ENCODE measurements around the gene GM2A.
"Not testable (repeated sequence)": the region's sequence is repeated elsewhere in the genome, so short reads cannot be mapped to it uniquely, and the experiment has no call there.

GM2A gene

DNA sequence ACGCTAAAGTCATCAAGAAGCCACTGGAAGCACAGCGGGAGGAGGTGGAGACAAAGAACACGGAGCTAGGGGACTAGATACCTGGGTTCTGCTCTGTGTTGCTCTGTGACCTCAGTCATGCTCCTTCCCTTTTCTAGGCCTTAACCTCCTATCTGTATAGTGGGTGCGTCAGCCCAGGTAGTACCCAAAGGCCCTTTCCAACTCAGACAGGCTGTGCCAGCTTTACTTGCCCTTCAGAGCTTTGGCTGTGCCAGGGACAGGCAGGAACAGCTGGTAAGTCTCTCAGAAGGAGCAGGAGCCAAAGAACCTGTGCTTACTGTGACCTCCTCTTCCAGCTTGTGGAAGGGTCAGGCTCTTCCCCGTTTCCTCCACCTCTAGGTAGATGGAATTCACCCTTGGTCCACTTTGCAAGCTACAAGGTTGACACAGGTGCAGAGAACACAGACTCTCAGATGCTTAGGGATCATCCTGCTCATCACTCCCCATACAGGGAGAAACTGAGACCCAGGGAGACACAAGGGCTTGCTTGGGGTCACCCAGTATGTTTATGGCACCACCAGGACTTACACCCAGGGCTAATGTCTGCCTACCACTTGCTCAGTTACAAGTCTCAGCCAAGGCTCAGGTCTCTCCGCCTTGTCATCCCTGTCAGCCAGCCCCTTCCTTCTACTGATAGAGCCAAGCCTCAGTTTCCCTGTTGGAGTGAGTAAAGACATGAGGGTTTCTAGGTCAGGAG is 30.8 kb upstream of the GM2A start:
- TF ChIP-seq POLR2A (IDR thresholded peaks at IDR 0.05; ENCODE audit: low read depth, low read length): no peak
- FAIRE-seq (no peak), DNase-seq (ENCODE audit: insufficient read length, low spot score) (no peak)

DNA sequence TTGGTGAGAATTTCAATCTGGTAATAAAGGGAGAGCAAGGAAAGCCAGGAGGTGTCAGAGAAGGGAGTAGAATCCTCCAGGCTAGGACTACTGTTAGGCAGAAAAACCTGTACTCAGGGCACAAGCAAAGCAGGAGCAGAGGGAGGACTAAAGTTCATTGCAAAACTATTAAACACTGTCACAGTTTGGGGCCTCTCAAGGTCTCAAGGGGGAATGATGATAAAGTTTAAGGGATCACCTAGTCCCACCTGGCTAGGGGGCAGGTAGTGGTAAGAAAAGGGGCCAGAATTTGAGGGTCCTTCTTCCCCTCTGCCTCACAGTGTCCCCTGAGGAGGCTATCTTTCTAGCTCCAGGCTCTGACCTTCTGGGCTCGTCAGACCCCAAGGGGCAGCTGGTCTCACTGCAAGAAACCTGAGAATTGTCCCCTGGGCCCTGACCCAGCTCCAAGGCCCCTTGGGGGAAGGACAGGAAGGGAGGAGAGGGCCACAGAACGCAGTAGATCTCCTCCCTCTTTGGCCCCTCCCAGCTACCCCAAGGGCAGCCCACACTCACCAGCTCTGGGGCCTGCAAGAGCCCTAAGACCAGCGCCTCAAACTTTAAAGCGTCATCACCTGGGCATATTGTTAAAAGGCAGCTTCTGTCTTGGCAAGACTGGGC is 30.1 kb upstream of the GM2A start:
- FAIRE-seq (no peak), DNase-seq (ENCODE audit: insufficient read length, low spot score) (no peak)
- TF ChIP-seq POLR2A (IDR thresholded peaks at IDR 0.05; ENCODE audit: low read depth, low read length): no peak

DNA sequence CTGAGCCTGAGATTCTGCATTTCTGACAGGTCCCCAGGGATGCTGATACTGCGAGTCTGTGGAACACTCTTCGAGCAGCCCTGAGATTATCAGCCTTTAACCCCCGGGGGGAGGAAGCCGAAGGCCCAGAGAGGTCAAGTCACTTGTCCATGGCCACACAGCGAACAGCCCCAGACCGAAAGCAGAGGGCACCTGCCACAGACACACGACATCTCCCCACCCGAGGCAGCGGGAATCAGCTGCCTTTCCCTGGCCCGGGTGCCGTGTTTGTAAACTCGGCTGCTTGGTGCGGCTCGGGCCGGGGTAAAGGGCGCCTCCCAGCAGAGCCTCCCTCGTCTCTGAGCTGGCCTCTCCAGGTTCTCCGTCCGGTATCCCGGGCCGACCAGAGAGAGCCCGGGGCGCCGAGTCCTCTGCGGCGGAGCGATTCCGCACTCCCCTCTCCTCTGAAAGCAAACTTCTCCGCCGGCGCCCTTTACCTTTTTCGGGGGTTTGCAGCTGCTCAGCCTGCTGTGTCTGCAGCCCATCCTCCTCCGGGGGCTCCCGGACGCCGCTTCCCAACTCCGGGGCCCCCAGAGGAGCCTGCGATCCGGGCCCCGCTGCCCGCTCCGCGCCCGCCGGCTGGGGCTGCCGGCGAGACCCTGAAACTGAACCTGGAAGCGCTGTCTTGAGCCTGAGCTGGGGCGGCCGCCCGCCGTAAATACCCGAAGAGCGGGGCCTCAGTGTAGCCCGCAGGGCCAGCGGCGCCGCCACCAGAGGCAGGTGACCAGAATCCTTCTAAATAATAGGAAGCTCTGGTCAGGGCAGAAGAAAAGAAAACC is 29.3 kb upstream of the GM2A start, which contains the start of gene CCDC69:
Gene CCDC69, minus strand, starts transcription at position 646 of the 818 bp plus-strand sequence. Its CDS starts 122 bp downstream, at position 524.
- TF ChIP-seq POLR2A (IDR thresholded peaks at IDR 0.05; ENCODE audit: low read depth, low read length): peak; percentile 45; the same call in 1 of the 2 replicates
- FAIRE-seq (no peak), DNase-seq (ENCODE audit: insufficient read length, low spot score) (peak; percentile 75)

DNA sequence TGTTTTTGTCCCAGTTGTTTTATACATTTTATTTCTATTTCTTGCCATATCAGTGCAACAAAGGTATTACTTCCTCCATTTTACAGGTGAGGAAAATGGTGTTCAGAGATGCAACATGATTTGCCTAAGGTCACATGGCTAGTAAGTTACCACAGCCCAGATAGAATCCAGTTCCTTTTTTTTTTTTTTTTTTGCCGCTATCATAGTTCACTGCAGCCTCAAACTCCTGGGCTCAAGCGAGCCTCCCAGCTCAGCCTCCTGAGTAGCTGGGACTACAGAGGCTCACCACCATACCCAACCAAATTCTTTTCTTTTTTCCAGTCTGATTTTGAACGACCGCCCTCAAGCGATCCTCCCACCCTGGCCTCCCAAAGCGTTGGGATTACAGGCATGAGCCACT is 28.6 kb upstream of the GM2A start:
- FAIRE-seq (no peak), DNase-seq (ENCODE audit: insufficient read length, low spot score) (no peak)
- no peak for TF ChIP-seq POLR2A (IDR thresholded peaks at IDR 0.05; ENCODE audit: low read depth, low read length)

DNA sequence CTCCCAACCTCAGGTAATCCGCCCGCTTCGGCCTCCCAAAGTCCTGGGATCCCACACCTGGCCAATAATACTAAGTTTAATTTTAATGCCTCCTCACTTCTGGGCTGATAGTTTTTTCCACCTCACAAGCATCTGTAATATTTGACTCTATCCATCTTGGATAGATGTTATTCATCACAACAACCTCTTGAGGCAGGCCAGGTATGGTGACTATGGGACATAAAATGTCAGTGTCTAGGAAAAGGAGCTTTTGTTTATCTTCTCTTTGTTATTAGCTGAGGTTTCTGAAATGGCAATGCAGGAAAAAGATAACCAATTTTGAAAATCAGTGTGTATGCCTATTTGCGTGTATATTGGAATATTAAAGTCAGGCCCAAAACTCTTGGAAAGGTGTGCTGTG is 27.9 kb upstream of the GM2A start:
- FAIRE-seq (no peak), DNase-seq (ENCODE audit: insufficient read length, low spot score) (no peak)
- no peak for TF ChIP-seq POLR2A (IDR thresholded peaks at IDR 0.05; ENCODE audit: low read depth, low read length)

DNA sequence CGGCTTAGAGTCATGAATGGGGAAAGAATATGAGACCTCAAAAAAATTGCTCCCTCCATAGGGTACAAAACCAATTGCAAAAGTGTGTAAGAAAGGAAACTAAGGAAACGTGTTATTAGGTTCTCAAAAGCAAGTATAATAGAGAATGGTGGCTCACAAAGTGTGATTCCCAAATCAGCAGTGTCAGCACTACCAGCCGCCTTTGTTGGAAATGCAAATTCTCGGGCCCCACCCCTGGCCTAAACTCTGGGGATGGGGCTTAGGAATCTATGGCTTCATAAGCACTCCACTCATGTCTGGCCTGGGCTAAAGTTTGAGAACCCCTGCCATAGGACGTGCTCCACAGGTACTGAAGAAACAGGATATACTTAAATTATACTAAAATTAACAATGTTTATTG is 27.5 kb upstream of the GM2A start:
- DNase-seq (ENCODE audit: insufficient read length, low spot score) (no peak), FAIRE-seq (no peak)
- TF ChIP-seq POLR2A (IDR thresholded peaks at IDR 0.05; ENCODE audit: low read depth, low read length): no peak

DNA sequence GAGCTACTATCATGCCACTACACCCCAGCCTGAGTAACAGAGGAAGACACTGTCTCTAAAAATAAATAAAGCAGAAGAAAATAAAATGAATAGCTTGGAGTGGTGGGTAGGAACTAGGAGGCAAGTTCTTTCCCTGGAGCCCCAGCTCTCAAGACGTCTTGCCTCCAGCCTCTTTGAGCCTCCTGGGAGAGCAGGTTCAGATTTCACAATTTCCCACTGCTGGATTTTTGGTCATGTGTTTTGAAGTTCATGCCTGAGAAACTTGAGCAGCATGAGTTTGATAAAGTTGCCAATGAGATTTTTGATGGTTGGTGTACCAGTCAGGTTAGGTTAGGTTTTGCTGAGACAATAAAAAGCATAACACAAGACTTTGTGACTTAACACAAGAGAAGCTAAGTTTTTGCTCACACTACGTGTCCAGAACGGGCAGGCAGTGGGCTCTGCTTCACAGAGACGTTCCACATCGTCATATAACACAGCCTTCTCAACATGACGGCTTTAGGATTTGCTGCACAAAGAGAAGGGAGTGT is 25.0 kb upstream of the GM2A start:
- no peak for TF ChIP-seq POLR2A (IDR thresholded peaks at IDR 0.05; ENCODE audit: low read depth, low read length)
- DNase-seq (ENCODE audit: insufficient read length, low spot score) (no peak), FAIRE-seq (no peak)

DNA sequence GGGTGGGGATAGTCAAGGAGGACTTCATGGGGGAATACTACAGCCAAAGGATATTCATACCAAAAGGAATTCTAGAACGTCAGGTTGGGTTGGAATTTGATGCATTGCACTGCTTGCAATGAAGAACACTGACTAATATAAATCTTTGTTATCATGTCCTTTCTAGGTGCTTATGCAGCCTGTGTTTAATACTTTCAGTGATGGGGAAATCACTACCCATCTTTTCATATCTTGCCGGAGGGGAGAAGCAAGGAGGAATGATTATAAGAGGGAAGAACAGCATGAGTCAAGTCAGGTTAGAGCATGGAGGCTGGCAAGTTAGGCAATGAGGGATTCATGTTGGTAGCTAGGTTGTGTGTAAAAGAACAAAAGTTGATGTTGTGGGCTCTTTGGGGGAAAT is 24.0 kb upstream of the GM2A start:
- DNase-seq (ENCODE audit: insufficient read length, low spot score): no peak
- no peak for FAIRE-seq
- no peak for TF ChIP-seq POLR2A (IDR thresholded peaks at IDR 0.05; ENCODE audit: low read depth, low read length)

DNA sequence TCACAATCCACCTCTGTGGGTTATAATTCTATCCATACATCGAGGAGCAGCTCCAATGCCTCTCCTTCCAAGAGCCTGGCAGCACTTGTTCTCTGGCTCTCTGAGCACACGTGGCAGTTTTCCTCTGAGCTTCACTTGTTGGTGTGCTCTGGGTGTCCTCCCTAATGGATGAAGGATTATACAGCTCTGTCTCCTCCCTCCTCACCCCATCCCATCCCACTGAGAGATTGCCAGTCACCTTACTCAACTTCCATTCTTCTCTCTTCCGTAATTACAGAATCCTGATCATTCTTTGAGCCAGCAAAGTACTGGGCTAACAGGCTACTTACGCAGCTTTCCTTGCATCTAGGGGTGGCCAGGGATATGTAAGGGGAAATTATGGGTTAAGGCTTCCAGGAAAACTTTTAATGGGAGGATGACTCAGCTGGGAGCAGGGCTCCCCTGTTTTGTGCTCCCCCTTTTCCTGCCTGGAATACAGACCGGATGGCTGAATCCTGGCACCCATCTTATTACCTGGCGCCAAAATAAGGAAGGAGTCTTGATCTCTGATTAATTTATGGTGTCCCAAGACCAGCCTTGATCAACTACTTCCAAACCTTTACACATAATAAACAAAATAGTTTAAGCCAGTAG is 22.8 kb upstream of the GM2A start:
- no peak for TF ChIP-seq POLR2A (IDR thresholded peaks at IDR 0.05; ENCODE audit: low read depth, low read length)
- FAIRE-seq (no peak), DNase-seq (ENCODE audit: insufficient read length, low spot score) (no peak)

DNA sequence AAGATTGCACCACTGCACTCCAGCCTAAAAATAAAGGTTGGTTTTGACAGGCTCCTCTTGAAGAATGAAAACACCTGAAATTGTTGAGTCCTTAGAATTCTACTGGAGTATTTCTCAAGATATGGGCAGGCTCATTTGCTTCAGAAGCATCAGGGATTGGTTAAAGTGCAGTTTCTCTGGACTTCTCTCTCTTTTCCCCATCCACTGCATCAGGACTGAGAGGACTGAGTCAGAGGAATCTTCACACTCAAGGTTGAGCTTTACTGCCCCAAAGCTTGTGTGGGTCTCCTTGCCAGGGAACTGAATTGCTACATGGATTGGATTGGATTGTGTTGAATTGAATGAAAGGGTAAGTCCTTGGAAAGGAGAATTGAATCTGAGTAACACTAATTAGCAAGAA is 21.6 kb upstream of the GM2A start:
- FAIRE-seq (no peak), DNase-seq (ENCODE audit: insufficient read length, low spot score) (no peak)
- TF ChIP-seq POLR2A (IDR thresholded peaks at IDR 0.05; ENCODE audit: low read depth, low read length): no peak

DNA sequence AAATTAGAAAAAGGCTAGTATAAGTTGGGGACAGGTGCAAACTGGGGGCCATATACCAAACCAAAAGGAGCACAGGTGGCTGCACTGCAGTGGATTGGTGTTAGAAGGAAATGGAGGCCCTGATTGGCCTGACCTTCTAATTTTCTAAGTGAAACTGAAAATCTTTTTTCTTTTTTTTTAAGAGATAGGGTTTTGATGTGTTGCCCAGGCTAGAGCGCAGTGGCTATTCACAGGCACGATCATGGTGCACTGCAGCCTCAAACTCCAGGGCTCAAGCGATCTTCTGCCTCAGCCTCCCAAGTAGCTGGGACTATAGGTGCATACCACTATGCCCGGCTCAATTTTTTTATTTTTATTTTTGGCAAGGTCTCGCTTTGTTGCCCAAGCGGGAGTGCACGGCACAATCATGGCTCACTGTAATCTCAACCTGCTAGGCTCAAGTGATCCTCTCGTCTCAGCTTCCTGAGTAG is 19.3 kb upstream of the GM2A start:
- no peak for FAIRE-seq
- DNase-seq (ENCODE audit: insufficient read length, low spot score): no peak
- no peak for TF ChIP-seq POLR2A (IDR thresholded peaks at IDR 0.05; ENCODE audit: low read depth, low read length)

DNA sequence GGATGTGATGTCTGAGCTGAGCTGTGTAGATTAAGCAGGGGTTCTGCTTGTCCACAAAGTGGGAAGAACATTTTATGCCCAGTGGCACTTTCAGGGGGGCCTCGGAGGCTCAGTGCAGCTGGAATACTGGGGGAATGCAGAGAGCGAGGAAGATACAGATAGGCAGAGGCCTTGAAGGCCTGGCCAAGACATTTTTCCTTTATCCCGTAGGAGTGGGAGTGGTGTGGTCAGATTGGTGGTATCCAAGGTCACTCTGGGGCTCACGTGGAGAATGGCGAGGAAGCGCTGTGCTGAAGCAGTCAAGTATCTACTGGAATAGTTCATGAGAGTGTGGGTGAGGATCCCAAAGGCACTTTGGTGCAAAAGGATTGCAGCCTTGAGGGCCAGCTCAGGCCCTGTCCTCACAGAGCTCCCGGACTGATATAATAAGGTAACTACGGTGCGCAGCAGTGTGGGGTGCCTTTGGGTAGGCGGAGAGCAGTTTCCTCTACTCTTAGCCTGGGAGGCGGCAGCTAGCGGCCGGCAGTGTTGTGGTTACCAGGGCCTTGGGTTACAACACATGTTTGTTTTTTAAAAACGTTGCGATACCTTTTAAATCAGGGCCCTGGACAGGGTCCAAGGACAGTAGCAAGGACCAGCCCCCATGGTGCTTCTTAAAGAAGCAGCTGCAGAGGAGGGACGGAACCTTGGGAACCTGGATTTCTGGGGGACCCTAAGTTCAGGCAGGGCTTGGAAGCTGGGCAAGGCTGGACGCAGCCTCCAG is 18.3 kb upstream of the GM2A start:
- DNase-seq (ENCODE audit: insufficient read length, low spot score) (no peak), FAIRE-seq (no peak)
- no peak for TF ChIP-seq POLR2A (IDR thresholded peaks at IDR 0.05; ENCODE audit: low read depth, low read length)

DNA sequence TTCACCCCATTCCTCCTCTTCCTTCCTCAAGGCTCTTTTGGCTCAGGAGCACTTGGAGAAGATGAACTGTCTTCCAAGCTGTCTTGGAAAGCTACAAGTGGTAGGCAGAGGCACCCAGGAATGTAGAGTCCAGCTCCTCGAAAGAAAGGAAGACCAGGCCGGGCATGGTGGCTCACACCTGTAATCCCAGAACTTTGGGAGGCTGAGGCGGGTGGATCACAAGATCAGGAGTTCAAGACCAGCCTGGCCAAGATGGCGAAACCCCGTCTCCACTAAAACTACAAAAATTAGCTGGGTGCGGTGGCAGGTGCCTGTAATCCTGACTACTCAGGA is 17.8 kb upstream of the GM2A start:
- not testable (repeated sequence) for FAIRE-seq; DNase-seq (ENCODE audit: insufficient read length, low spot score)
